GM18873 (cell line): ENCODE data around the gene WDR5.
A peak's percentile ranks its signal among the peaks of the same experiment; 100 is the strongest.
"Not testable (repeated sequence)": the region's sequence is repeated elsewhere in the genome, so short reads cannot be mapped to it uniquely, and the experiment has no call there.

Source experiments
- ATAC-seq: cut with Tn5 transposase; IDR thresholded peaks from one replicate; pipeline ENCODE4 v1.9.1; 2021; ENCODE audit warnings: mild to moderate bottlenecking, moderate library complexity, moderate number of reproducible peaks; ENCODE audit not compliant: unreplicated experiment, low FRiP score

WDR5 gene

DNA sequence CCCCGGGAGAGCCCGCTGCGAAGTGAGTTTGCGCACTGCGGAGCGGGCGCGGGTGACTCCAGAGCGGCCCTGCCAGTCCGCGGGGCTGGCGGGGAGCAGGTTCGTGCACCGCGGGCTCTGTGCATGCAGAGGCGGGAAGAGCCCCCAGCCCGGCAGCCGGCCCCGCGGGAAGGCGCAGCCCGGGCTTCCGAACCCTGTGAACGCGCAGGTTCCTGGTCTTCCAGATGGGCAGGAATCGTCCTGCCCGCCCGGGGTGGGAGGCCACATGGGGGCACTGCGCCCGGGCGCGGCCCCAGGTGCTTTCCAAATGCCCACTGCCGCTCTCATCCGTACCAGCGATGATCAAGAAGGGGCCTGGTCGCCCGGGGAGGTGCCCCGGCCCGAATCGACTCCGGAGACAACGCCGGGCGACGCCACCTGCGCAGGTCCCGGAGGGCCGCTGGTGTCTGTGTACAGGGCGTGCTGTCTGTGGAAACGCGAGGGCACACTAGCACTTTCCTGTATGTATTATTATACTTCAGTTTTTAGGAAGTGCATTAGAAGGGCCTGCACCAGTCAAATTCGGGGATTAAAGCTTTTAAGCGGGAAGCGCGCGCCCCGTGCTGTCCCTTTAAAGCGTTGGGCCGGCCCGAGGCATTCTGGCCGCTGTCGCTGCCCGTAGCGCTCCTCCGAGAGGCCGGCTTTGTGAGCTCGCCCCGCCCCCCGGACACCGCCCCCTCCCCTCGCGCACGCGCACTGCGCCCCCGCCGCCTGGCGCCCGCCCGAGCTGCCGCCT, at the start of gene WDR5:
Gene WDR5 (plus strand): TSS at position 740 of the 775 bp plus-strand sequence. CDS start 3,796 bp downstream, outside the sequence.
- ATAC-seq: peak; percentile 39

GRCh38 chr9:134088063-134088725, 47.7 kb upstream of the WDR5 start:
- no peak for ATAC-seq

DNA sequence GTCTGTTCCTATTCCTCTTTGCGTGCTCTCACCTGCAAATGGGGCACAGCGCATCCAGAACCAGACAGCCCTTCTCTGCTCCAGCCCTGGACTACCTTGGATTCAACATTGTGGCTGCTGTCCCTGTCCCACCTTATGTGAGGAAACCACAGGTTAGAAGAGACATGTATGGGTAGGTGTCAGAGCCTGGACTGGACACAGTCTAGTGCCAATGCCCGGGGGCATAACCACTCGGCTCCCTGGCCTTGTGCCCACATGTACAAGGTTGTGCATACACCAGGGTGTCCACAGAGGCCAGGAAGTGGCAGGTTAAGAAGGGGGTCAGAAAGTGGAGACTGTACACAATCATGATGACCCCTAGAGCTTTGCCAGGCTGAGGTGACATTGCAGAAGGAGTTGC, 45.9 kb upstream of the WDR5 start:
- no peak for ATAC-seq

GRCh38 chr9:134099123-134099761, 36.6 kb upstream of the WDR5 start:
- no peak for ATAC-seq

- ATAC-seq: no peak
Measured at GRCh38 chr9:134100040-134100439, 35.8 kb upstream of the WDR5 start.

DNA sequence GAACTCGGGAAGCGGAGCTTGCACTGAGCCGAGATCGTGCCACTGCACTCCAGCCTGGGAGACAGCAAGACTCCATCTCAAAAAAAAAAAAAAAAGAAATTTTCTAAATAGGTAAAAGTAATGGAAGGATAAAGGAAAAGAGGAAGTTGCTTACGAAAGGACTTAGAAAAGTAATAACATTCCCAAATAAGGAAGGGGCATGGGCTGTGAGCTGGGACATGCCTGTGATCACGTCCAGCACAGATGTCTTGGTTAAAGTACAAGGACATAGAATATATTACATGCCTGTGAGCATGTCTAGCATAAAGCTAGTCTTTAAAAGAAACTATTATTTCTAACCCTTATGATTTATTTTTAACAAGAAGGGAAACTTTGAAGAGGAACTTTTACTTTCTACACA, 34.7 kb upstream of the WDR5 start:
- not testable (repeated sequence) for ATAC-seq

- no peak for ATAC-seq
Measured at GRCh38 chr9:134101623-134102149, 34.2 kb upstream of the WDR5 start.

DNA sequence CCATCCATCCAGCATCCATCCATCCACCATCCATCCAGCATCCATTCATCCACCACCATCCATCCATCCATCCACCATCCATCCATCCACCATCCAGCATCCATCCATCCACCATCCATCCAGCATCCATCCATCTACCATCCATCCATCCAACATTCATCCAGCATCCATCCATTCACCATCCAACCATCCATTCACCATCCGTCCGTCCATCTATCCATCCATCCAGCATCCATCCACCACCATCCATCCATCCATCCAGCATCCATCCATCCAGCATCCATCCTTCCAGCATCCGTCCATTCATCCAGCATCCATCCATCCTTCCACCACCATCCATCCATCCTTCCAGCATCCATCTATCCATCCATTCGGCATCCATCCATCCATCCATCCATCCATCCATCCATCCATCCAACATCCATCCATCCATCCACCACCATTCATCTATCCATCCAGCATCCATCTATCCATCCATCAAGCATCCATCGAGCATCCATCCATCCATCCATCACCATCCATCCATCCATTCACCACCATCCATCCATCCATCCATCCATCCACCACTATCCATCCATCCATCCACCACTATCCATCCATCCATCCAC, 32.4 kb upstream of the WDR5 start:
- no peak for ATAC-seq

- no peak for ATAC-seq
Measured at GRCh38 chr9:134111064-134111463, 24.8 kb upstream of the WDR5 start.

DNA sequence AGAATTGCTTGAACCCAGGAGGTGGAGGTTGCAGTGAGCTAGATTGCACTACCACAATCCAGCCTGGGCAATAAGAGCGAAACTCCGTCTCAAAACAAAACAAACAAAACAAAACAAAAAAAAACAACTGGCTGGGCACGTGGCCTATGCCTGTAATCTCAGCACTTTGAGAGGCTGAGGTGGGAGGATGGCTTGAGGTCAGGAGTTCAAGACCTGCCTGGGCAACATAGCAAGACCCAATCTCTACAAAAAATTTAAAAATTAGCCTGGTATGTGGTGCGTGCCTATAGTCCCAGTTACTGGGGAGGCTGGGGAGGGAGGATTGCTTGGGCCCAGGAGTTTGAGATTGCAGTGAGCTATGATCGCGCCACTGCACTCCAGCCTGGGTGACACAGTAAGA, 23.3 kb upstream of the WDR5 start:
- no peak for ATAC-seq

DNA sequence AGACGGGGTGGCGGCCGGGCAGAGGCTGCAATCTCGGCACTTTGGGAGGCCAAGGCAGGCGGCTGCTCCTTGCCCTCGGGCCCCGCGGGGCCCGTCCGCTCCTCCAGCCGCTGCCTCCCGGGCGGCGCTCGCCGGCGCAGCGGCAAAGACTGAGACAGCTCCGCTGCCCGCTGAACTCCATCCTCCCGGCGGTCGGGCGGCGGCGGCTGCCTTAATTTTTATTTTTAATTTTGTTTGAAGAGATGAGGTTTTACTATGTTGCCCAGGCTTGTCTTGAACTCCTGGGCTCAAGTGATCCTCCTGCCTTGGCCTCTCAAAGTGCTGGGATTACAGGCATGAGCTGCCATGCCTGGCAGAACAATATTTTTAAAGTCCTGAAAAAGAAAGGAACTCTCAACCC, 16.9 kb upstream of the WDR5 start:
- ATAC-seq: not testable (repeated sequence)

GRCh38 chr9:134123764-134124128, 12.1 kb upstream of the WDR5 start:
- ATAC-seq: no peak

DNA sequence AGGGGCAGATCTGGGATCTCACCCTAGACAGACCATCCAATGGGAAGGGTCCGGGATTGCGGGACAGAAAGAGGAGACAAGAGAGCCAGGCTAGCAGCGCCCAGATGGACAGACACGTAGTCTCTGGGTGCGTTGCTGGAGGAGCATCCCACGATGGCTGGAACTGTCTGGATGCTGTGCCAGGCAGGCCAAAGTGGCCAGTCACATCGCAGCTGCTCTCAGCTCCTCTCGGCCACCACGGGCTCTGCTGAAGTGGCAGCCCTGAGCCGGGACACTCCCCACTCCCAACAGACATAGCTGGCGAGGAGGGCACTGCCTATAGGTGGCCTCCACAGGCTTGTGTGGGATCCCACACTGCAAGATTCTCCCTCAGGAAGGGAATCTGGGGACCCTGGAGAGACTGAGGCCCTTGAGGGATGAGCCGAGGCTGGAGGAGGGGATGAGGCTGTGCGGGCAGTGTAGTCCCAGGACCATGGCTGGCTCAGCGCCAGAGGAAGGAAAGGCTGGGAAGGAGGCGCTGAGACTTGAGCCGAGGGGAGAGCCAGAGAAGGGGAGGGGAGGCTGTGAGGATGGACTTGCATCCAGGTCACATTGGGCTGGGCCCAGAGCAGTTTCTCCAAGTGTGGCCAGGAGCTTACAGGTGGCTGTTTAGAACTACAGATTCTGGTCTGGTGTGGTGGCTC, 10.3 kb upstream of the WDR5 start:
- ATAC-seq: no peak

DNA sequence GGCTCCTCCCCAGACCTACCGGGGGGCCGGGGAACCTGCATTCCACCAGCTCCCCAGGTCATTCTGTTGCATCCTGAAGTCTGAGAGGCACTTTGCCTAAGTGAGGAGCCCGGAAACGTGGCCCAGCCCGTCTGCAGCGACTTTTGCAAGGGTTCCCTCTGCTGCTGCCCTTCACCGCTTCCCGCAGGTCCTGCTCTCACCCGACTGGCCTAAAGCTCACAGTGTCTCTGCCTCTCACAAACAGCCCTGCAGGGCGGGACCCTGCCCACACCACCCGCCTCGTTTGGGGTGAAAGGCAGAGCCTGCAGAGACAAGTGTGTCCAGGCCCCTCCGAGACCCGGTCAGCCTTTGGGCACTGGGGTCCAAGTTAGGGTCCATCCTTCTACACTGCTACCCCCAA, 9.5 kb upstream of the WDR5 start:
- no peak for ATAC-seq

DNA sequence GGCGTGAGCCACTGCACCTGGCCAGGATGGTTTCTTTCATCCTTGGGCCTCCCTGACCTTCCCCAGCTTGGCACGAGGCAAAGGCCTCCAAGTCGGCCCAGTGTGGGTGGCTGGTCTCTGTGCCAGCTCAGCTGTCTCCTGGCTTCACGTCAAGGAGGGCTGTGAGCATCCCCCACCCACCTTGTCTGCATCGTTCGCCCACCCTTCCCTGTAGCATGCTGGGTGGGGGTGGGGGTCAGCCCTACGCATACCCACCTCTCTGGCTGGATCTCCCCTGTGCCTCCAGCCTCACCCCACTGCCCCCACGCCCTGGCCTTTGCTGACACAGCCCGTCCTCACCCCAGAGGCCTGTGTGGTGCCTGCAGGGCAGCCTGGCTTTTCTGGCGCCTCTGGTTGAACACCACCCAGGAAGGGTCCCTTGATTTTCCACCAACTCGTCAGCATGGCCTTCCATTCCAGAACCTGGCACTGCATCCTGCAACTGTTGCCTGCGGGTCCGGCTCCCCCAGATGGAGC, 8.8 kb upstream of the WDR5 start:
- ATAC-seq: no peak

GRCh38 chr9:134127616-134128015, 8.3 kb upstream of the WDR5 start:
- no peak for ATAC-seq

DNA sequence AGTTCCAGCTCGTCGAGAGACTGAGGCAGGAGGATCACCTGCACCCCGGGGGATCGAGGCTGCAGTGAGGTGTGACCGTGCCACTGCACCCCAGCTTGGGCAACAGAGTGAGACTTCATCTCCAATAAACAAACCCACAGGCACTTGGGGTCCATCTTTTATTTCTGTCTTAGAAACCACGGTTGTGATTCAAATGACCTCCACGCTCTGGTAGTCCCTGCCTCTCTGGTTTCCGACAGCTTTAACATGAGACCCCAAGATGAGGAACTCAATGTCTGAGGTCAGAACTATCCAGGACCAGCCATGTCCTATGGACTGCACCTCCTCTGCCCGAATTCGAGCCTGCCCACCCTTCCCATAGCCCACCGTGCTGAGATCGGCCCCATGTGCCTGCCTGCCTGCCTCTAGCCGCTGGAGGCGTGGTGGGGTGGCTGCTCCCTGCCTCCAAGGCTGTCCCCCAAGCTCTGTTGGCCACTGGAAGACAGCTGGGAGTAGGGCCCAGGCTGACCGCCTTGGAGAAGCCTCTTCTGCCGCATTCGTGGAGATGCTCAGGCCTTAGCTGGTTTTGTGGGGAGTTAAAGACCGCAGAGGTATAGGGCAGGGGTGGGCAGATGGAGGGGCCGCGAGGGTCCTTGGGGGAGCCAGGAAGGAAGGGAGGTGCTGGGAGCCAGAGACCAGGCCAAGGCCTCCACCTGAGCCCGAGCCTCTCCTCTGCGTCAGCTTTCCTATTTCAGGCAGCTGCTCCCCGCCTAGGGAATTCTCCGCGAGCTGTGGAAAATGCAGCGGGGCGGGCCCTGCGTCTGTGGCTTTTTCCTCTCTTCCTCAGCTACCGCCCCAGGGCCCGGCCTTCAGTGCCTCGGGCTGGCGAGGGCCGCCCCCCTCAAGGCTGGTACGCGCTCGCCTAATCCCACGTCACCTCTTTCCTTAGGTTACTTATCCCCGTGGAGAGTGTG, 6.9 kb upstream of the WDR5 start:
- ATAC-seq: no peak

DNA sequence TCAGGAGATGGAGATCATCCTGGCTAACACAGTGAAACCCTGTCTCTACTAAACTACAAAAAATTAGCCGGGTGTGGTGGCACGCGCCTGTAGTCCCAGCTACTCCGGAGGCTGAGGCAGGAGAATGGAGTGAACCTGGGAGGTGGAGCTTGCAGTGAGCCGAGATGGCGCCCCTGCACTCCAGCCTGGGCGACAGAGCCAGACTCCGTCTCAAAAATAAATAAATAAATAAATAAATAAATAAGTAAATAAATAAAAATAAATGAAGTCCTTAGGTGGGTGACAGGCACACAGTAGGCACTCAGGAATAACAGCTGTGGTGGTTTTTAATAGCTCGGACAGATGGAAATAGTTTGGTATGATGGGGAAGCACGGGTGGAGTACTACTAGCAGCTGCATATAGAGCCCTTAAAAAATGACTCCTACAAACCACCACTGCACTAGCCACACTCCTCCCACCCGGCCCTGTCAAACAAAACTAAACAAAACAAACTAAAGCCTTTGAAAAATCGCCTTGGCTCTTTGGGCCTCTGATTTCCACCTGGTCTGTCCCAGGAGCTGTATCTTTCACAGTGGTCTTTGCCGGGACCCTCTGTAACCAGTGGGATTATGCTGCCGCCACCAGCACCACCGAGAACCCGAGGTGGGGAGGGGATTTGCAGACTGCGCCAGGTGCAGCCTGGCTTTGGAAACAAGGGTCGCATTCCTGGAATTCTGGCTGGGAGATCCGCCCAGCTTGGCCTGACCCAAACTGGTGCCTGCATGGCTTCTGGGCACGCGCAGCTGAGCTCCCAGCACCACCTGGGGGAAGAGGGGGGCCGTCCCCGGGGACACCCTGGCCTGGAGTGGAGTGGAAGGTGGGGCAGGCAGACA, 5.1 kb upstream of the WDR5 start:
- no peak for ATAC-seq
